Fibroblast of lung (primary cell): ENCODE data around the gene LVRN. TPM values are rescaled to one million over a fixed set of nuclear protein-coding genes. Genes with fewer than 3 reads are reported as not detected.

Source experiments
- DNase-seq, 2 donors: peaks; one replicate each; pipeline versions ENCODE4 v3.0.0 to v3.0.0-alpha.2; 2010; ENCODE audit warnings: low read depth in 2 of 2
- H2AFZ ChIP-seq: 2 replicates; pipeline ENCODE4 v1.5.1; 2012; ENCODE audit warnings: low read length, control low read depth, inconsistent platforms
- H3K27ac ChIP-seq: 2 replicates; pipeline ENCODE4 v1.5.1; 2011; ENCODE audit warnings: low read length, control low read depth; ENCODE audit not compliant: insufficient read depth
- H3K27me3 ChIP-seq: 2 replicates; pipeline ENCODE4 v1.5.1; 2011; ENCODE audit warnings: mild to moderate bottlenecking, low read length; ENCODE audit not compliant: control insufficient read depth, insufficient read depth
- H3K36me3 ChIP-seq: 2 replicates; pipeline ENCODE4 v1.5.1; 2011; ENCODE audit warnings: low read length; ENCODE audit not compliant: control insufficient read depth, insufficient read depth
- H3K4me1 ChIP-seq: 2 replicates; pipeline ENCODE4 v1.5.1; 2011; ENCODE audit warnings: low read length; ENCODE audit not compliant: control insufficient read depth, insufficient read depth; ENCODE audit errors: extremely low read depth
- H3K4me2 ChIP-seq: 2 replicates; pipeline ENCODE4 v1.5.1; 2011; ENCODE audit warnings: low read length, control low read depth; ENCODE audit not compliant: insufficient read depth; ENCODE audit errors: extremely low read depth
- H3K4me3 ChIP-seq, 4 experiments: fragments of 200-600 bp in 1 of 4; sonication (generic) in 1 of 4; replicated peaks in 1 of 4; 2 replicates each; pipeline ENCODE4 v1.5.1; 2011 to 2016; ENCODE audit warnings: low read length in 4 of 4, low read depth in 3 of 4, mild to moderate bottlenecking in 3 of 4, control low read depth in 2 of 4, inconsistent platforms in 1 of 4, mixed read lengths in 1 of 4; ENCODE audit not compliant: insufficient read depth in 1 of 4; ENCODE audit errors: control extremely low read depth in 1 of 4
- H3K79me2 ChIP-seq: 2 replicates; pipeline ENCODE4 v1.5.1; 2012; ENCODE audit warnings: mild to moderate bottlenecking, low read length, inconsistent platforms; ENCODE audit not compliant: control insufficient read depth, insufficient read depth
- H3K9ac ChIP-seq: 2 replicates; pipeline ENCODE4 v1.5.1; 2011; ENCODE audit warnings: mild to moderate bottlenecking, low read length, control low read depth; ENCODE audit not compliant: insufficient read depth
- H3K9me3 ChIP-seq: 2 replicates; pipeline ENCODE4 v1.5.1; 2012; ENCODE audit warnings: low read depth, low read length; ENCODE audit not compliant: control insufficient read depth, insufficient read depth
- H4K20me1 ChIP-seq: 2 replicates; pipeline ENCODE4 v1.5.1; 2011; ENCODE audit warnings: low read length; ENCODE audit not compliant: control insufficient read depth, insufficient read depth; ENCODE audit errors: extremely low read depth
- EZH2 ChIP-seq: IDR thresholded peaks from 2 replicates; pipeline ENCODE4 v1.5.1; 2012; ENCODE audit warnings: low read length, control low read depth, mild to moderate bottlenecking; ENCODE audit errors: missing control alignments
- polyA plus RNA-seq, 2 donors: library from polyadenylated mRNA; depleted of rRNA in 1 of 2; stranded (reverse) in 1 of 2; unstranded in 1 of 2; fragments of >200 nt; gene quantifications; 2 replicates each; pipeline ENCODE4 v1.2.1, GENCODE V29; 2011 to 2012; ENCODE audit warnings: missing spikeins in 1 of 2
- total RNA-seq: library from RNA; depleted of rRNA; stranded (reverse); fragments of >200 nt; gene quantifications from 2 replicates; pipeline ENCODE4 v1.2.1, GENCODE V29; 2014
- TF ChIP-seq, protein P1 (sequence below), 2 donors: IDR thresholded peaks in 1 of 2; conservative IDR thresholded peaks in 1 of 2; 1 replicate in 1 of 2; 2 replicates in 1 of 2; pipeline ENCODE4 v1.5.1; 2011 to 2012; ENCODE audit warnings: low read length in 2 of 2, control low read depth in 1 of 2, inconsistent platforms in 1 of 2, low read depth in 1 of 2, mild to moderate bottlenecking in 1 of 2

Gene LVRN
- total and polyA plus RNA-seq, 2 donors (not counting 1 experiment from before 2014, with no cell fraction given): 0.10 to 0.17 TPM

DNA sequence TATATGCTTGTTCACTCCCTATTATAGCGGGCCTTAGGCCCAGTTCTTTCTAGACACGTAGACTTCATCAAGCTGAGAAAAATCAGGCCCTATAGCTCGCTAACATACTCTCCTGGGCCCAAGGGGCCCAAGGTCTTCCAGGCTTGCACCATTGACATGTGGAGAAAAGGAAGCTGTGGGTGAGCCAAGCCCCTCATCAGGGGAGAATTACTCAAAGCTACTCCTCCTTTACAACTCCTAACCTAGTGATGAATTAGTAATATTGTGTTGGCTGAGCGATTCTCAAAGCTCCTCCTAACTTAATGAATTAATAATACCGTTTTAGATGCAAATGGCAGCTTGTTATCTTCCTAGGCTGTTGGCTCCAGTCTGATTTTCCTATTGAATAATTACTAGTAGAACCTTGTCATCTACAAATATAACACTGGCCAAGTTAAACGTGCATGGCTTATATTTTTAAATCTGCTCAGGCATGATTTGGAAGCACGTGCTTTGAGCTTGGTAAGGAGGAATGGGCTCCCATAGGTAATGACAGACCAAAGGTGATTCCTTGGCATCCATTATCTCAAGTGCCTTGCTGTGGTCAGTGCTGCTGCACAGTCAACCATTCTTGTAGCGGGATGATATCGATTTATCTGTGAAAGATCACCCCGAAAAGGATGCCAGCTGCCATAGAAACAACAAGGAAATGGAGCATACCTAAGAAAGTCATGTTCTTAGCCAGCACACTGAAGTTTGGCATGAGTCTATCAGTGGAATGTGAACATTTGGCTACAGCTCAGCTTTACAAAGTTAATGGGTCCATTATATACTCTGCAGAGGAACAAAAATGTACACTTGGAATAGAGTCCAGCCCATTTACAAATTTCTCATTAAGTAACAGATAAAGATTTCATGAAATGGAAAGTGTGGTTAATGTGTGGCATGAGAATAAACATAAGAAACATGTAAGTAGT lies 23.8 kb downstream of the LVRN start:
- no peak overlapping the region for H3K4me2 ChIP-seq
- H3K36me3 ChIP-seq: no peaks in the 10 kb centered on the region
- no peaks in the 10 kb centered on the region for H3K9me3 ChIP-seq
- no peak overlapping the region for H3K27ac ChIP-seq
- H3K27me3 ChIP-seq: no peaks in the 10 kb centered on the region
- H3K4me3 ChIP-seq: no peak overlapping the region
- TF ChIP-seq EZH2: no peak
- TF ChIP-seq, protein P1, sequence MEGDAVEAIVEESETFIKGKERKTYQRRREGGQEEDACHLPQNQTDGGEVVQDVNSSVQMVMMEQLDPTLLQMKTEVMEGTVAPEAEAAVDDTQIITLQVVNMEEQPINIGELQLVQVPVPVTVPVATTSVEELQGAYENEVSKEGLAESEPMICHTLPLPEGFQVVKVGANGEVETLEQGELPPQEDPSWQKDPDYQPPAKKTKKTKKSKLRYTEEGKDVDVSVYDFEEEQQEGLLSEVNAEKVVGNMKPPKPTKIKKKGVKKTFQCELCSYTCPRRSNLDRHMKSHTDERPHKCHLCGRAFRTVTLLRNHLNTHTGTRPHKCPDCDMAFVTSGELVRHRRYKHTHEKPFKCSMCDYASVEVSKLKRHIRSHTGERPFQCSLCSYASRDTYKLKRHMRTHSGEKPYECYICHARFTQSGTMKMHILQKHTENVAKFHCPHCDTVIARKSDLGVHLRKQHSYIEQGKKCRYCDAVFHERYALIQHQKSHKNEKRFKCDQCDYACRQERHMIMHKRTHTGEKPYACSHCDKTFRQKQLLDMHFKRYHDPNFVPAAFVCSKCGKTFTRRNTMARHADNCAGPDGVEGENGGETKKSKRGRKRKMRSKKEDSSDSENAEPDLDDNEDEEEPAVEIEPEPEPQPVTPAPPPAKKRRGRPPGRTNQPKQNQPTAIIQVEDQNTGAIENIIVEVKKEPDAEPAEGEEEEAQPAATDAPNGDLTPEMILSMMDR (conservative IDR thresholded peaks at IDR 0.05 in 1 of 2, IDR thresholded peaks at IDR 0.05 in 1 of 2; ENCODE audit: low read depth in 1 of 2, low read length in 2 of 2): no peak
- no peaks in the 10 kb centered on the region for H3K79me2 ChIP-seq
- H4K20me1 ChIP-seq: no peaks in the 10 kb centered on the region
- no peak overlapping the region for H2AFZ ChIP-seq
- no peak overlapping the region for H3K9ac ChIP-seq
- H3K4me1 ChIP-seq: no peaks in the 10 kb centered on the region
- DNase-seq: peak; percentile 80 to 87

- Histone ChIP-seq H3K9ac (no peak overlapping the region), H3K4me1 (no peaks in the 10 kb centered on the region), H3K4me3 (no peak overlapping the region), H3K79me2 (no peaks in the 10 kb centered on the region), H4K20me1 (no peaks in the 10 kb centered on the region), H2AFZ (no peak overlapping the region), H3K9me3 (no peaks in the 10 kb centered on the region), H3K4me2 (no peak overlapping the region), H3K27ac (no peak overlapping the region), H3K36me3 (no peaks in the 10 kb centered on the region), H3K27me3 (no peaks in the 10 kb centered on the region)
- DNase-seq: no peak
- TF ChIP-seq, protein P1 (conservative IDR thresholded peaks at IDR 0.05 in 1 of 2, IDR thresholded peaks at IDR 0.05 in 1 of 2; ENCODE audit: low read depth in 1 of 2, low read length in 2 of 2): no peak
- TF ChIP-seq EZH2: no peak
These were observed 25.7 kb downstream of the LVRN start for GRCh38 chr5:115988002-115988401.

DNA sequence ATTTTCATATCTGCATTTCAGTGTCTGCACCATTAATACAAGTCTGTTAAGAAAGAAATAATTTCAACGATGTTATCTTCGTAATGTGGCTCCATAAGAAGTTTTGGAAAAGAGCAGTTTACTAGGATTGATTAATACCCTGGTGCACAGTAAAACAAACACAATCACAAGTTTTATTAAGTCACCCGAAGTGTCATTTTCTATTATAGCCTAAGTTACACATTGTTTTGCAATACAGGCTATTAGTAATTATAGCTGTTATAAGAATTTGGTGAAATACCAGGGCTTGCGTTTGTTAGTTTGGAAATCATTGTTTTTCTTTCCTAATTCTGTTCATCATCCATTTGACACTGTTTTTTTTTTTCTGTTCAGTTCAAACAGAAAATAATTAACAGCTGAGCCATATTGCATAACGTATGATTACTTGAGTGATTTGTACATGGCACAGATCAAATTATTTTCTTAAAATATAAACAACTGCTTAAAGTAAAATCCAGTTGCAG lies 30.6 kb downstream of the LVRN start:
- TF ChIP-seq, protein P1 (conservative IDR thresholded peaks at IDR 0.05 in 1 of 2, IDR thresholded peaks at IDR 0.05 in 1 of 2; ENCODE audit: low read depth in 1 of 2, low read length in 2 of 2): no peak
- TF ChIP-seq EZH2: no peak
- H2AFZ ChIP-seq: no peak overlapping the region
- H3K4me2 ChIP-seq: no peak overlapping the region
- no peaks in the 10 kb centered on the region for H3K36me3 ChIP-seq
- H3K79me2 ChIP-seq: no peaks in the 10 kb centered on the region
- H3K9ac ChIP-seq: no peak overlapping the region
- H3K27me3 ChIP-seq: no peaks in the 10 kb centered on the region
- H3K4me1 ChIP-seq: no peaks in the 10 kb centered on the region
- DNase-seq: no peak
- H3K9me3 ChIP-seq: no peaks in the 10 kb centered on the region
- H4K20me1 ChIP-seq: no peaks in the 10 kb centered on the region
- no peak overlapping the region for H3K27ac ChIP-seq
- no peak overlapping the region for H3K4me3 ChIP-seq
